Stimulated activated CD8-positive, alpha-beta memory T cell treated with anti-CD3 and anti-CD28 coated beads, Interleukin-12 subunit alpha, Interleukin-12 subunit beta, amount 100 ng/mL, for 4 hours (primary cell): ENCODE data around the gene ALG12.

Source experiments
- DNase-seq: peaks from one replicate; pipeline ENCODE4 v3.0.0-alpha.2; 2020; ENCODE audit warnings: low read depth

ALG12 gene

DNA sequence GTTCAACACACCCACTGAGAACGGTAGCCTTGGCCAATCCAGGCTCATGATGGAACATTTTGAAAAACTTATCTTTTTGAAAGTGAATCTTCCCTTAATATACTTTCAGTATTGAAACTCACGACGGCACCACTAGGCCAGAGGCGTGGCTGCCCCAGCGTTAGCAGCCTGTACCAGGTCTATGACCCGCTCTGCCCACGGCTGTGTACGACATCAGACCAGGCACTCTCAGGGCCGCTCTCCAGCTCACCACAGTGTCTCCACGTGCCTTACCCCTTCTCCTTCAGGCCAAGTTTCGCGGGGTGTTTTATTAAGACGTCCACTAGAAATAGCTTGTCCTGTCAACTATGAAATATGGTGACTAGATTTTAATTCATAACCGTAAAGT, 31.2 kb downstream of the ALG12 start:
- DNase-seq, result no peak

GRCh38 chr22:49886346-49887063, 31.7 kb downstream of the ALG12 start:
- DNase-seq, result no peak

DNA sequence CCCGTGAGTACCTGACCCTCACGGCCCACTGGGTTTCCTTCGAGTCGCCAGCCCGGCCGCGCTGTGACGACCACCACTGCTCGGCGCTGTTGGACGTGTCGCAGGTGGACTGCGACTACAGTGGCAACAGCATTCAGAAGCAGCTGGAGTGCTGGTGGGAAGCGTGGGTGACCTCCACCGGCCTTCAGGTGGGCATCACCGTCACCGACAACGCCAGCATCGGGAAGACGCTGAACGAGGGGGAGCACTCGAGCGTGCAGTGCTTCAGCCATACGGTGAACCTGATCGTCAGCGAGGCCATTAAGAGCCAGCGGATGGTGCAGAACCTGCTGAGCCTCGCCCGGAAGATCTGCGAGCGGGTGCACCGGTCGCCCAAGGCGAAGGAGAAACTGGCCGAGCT, 32.4 kb downstream of the ALG12 start:
- DNase-seq, result no peak

- no peak for DNase-seq
Observed at GRCh38 chr22:49885281-49885680, 33.0 kb downstream of the ALG12 start.

DNA sequence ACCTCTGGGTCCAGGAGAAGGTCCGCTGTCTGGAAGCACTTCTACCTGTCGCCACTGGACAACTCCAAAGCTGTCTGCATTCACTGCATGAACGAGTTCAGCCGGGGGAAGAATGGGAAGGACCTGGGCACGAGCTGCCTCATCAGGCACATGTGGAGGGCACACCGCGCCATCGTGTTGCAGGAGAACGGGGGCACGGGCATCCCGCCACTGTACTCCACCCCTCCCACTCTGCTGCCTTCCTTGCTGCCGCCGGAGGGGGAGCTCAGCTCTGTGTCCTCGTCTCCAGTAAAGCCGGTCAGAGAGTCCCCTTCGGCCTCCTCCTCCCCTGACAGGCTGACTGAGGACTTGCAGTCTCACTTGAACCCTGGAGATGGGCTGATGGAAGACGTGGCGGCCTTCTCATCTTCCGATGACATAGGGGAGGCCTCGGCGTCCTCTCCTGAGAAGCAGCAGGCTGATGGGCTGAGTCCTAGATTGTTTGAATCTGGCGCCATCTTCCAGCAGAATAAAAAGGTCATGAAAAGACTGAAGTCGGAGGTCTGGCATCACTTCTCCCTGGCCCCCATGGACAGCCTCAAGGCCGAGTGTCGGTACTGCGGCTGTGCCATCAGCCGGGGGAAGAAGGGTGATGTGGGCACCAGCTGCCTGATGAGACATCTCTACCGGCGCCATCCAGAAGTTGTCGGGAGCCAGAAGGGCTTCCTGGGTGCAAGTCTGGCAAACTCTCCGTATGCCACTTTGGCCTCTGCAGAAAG, 33.6 kb downstream of the ALG12 start:
- no peak for DNase-seq

- DNase-seq, result no peak
Observed at GRCh38 chr22:49884075-49884474, 34.2 kb downstream of the ALG12 start.

DNA sequence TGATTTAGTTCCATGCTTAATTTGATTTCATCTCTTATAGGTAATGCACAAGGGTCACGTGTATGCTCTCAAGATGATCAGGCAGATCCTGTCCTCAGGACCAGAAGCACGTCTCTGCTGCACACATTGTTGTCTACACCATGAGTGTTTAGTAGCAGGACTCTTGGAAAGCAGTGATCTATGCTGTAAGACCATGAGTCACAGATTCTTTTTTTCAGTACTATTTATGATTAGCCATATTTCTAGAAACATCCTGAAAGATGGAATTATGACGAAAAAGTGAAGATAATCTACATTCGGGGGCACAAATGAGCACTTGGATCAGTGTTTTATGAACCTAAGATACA, 35.0 kb downstream of the ALG12 start:
- DNase-seq, result no peak

DNA sequence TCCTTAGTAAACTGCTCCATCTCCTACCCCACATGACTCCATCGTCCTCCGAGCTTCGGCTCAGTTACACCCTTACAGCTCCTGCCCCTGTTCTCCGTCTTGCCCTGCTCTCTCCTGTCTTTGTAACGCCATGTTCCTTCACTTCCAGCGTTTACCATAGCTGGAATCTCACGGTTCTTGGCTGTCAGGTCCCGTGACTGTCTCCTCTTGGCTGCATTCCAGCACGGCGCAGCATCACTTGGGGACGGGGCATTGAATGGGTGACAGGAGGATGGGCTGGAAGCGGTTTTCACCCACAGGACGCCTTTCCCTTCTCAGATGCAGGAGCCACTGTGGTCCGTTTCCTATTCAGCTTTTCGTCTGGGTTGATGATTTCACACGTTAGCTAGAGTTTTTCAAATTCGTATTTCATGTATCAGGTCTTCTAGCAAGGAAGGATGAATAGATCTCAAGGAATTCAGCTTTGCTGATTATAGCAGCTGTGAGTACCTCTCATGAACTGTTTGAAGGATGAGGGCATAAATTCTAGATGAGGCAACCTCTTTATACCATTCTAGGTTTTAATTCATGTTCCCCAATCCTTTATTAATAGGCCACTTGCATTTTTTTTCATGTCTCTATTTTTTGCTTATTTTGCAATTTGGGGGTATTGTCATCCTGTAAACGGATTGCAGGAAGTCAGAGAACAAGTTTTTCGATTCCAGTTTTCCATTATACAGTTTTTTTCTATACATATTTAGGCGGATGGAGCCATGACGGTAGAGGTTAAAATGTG, 35.5 kb downstream of the ALG12 start:
- no peak for DNase-seq

- DNase-seq, result no peak
Observed at GRCh38 chr22:49881856-49882255, 36.4 kb downstream of the ALG12 start.

DNA sequence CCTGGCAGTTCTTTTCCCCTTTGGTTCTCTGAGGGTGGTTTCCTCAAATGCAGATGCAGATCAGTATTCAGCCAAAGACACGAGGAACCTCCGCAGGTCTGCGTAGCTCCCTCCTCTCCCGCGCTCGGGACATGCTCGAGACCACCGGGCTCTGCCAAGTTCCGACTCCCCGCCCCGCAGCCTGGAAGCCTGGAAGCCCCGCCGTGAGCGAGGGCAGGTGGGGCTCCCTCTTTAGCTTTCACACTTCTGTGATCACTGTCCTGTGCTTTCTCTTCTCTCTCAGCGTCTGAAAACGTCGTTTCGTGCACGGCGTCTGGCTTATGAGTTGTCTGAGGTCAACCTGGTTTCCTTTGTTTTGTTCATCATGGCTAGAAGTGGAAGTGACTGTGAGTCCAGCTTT, 38.0 kb downstream of the ALG12 start:
- no peak for DNase-seq

- DNase-seq, result no peak
Observed at GRCh38 chr22:49879871-49880270, 38.4 kb downstream of the ALG12 start.

DNA sequence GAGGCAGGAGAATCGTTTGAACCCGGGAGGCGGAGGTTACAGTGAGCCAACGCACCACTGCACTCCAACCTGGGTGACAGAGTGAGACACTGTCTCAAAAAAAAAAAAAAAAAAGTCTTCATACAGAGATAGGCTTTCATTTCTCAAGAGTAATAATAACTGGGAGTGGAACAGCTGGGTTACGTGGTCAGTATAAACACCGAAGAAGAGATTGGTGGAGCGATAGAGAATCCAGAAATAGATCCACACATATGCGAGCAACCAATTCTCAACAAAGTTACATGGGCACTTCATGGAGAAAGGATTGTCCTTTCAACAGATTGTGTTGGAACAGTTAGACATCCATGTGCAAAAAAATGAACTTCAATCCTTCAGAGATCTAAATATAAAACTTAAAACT, 40.0 kb downstream of the ALG12 start:
- DNase-seq, result no peak

DNA sequence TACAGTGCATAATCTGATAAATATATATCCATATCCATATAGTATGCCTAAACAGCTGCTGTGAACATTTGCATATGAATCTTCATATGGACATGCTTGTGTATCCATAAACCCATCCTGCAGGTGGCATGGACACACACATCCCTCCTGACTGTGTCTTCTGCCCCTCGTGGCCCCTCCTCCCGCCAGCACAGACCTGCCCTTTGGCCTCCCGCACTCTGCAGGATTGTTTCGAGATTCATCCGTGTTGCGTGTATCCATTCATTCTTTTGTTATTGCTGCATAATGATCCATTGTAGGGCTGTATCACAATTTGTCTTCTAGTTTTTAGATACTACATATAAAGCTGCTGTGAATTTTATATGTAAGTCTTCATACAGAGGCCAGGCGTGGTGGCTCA, 40.6 kb downstream of the ALG12 start:
- no peak for DNase-seq

GRCh38 chr22:49873228-49873940, 44.9 kb downstream of the ALG12 start:
- no peak for DNase-seq

DNA sequence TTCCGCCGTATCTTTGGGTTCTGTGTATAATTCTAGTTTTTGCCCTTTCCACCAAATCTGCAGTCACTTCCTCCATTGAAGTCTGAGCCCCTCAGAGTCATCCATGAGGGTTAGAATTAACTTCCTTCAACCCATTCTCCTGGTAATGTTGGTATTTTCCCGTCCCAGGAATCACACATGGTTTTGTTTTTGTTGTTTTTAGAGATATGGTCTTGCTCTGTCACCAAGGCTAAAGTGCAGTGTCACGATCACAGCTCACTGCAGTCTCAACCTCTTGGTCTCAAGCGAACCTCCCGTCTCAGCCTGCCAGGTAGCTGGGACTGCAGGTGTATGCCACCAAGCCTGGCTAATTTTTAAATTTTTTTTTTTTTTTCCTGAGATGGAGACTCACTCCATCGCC, 45.9 kb downstream of the ALG12 start:
- no peak for DNase-seq

- no peak for DNase-seq
Observed at GRCh38 chr22:49871482-49871881, 46.8 kb downstream of the ALG12 start.

DNA sequence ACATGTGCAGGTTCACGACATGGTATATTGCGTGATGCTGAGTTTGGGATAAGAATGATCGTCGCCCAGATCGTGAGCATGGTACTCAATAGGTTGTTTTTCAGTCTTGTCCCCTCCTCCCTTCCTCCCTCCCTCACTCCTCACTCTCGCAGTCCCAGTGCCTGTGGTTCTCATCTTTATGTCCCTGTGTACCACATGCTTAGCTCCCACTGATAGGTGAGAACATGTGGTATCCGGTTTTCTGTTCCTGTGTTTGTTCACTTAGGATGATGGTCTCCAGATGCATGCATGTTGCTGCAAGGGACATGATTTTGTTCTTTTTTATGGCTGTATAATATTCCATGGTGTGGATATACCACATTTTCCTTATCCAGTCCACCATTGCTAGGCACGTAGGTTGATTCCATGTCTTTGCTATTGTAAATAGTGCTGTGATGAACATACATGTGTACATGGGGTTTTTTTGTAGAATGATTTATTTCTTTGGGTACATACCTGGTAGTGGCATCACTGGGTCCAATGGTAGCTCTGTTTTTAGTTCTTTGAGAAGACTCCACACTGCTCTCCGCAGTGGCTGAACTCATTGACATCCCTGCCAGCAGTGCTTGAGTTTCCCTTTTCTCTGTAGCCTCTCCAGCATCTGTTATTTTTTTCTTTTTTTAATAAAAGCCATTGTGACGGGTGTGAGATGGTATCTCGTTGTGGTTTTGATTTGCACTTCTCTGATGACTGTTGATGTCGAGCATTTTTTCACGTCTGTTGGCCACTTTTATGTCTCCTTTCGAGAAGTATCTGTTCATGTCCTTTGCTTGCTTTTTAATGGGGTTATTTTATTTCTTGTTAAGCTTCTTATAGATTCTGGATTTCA, 48.2 kb downstream of the ALG12 start:
- no peak for DNase-seq

DNA sequence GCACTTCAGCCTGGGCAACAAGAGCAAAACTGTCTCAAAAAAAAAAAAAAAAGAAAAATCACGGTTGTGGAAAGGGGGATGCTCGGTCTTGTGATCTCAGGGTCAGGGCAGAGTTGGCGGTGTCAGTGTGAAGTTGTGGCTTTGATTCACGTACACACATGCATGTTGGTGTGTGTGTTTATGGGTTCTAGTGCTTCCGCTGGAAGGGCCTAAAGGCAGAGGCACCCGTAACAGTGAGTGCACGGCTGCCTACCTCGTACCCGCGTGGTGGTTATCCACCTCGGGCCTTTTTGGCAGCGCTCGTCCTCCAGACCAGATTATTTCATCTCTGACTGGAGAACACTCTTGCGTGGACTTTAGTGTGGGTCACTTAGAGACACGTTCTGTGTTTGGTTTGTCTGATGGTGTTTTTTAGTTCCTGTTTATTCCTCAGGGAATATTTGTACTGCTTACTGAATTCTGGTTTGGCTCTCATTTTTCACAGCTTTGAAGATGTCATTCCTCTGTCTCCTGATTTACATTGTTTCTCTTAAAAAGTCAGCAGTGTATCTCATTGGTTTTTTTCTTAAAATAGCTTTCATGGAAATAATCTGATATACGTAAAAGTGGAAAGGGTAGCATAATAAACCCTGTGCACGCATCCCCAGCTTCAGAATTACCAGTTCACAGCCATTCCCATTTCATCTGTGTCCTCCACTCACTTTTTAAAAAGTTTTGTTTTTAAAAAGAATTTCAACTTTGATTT, 49.0 kb downstream of the ALG12 start:
- no peak for DNase-seq

- DNase-seq, result no peak
Observed at GRCh38 chr22:49867303-49868265, 50.7 kb downstream of the ALG12 start.

DNA sequence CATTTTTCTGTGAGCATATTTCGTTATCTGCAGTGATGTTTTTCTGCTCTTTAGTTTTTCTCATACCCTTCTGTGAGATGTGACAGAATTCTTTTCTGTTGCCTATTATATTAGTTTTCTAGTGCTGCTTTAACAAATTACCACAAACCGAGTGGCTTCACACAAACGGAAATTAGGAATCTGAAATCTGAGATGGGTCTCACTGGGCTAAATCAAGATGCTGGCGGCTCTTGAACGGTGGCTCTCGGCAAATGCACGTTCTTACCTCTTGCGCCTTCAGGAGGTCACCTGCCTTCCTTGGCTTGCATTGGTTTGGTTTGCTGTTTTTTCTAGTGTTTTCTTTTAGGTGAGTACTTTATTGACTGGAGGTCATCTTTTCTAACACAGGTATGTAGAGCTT, 51.6 kb downstream of the ALG12 start:
- no peak for DNase-seq
